Liver (tissue), 9 donors: ENCODE measurements around the gene USP21. TPM values are rescaled to one million over a fixed set of nuclear protein-coding genes. Genes with fewer than 3 reads are reported as not detected.

Experiments used
- DNase-seq: peaks from one replicate; pipeline ENCODE4 v3.0.0-alpha.2; 2017; ENCODE audit warnings: low spot score
- H3K27ac ChIP-seq, 2 donors: one replicate each; pipeline ENCODE4 v1.7.0; 2013; ENCODE audit warnings: inconsistent platforms in 2 of 2, low read length in 2 of 2, control low read depth in 1 of 2, low read depth in 1 of 2, mild to moderate bottlenecking in 1 of 2
- H3K27me3 ChIP-seq, 4 donors: one replicate each; pipeline versions ENCODE4 v1.6.1 to v1.7.0; 2013; ENCODE audit warnings: low read length in 3 of 4, inconsistent platforms in 1 of 4, mild to moderate bottlenecking in 1 of 4, moderate library complexity in 1 of 4; ENCODE audit not compliant: control insufficient read depth in 4 of 4, insufficient read depth in 4 of 4
- H3K36me3 ChIP-seq, 4 donors: one replicate each; pipeline versions ENCODE4 v1.6.1 to v1.7.0; 2013; ENCODE audit warnings: low read length in 3 of 4, mild to moderate bottlenecking in 3 of 4, low read depth in 1 of 4, moderate library complexity in 1 of 4; ENCODE audit not compliant: control insufficient read depth in 4 of 4, insufficient read depth in 3 of 4
- H3K4me1 ChIP-seq, 4 donors: one replicate each; pipeline versions ENCODE4 v1.6.1 to v1.7.0; 2013; ENCODE audit warnings: low read length in 3 of 4, mild to moderate bottlenecking in 3 of 4, moderate library complexity in 1 of 4; ENCODE audit not compliant: control insufficient read depth in 4 of 4, insufficient read depth in 4 of 4
- H3K4me3 ChIP-seq, 3 donors: one replicate each; pipeline versions ENCODE4 v1.6.1 to v1.7.0; 2013; ENCODE audit warnings: low read length in 3 of 3, control low read depth in 1 of 3, low read depth in 1 of 3, mild to moderate bottlenecking in 1 of 3
- H3K9ac ChIP-seq, 2 donors: one replicate each; pipeline ENCODE4 v1.7.0; 2013; ENCODE audit warnings: low read length in 2 of 2, mild to moderate bottlenecking in 2 of 2, moderate library complexity in 2 of 2, control low read depth in 1 of 2, low read depth in 1 of 2
- H3K9me3 ChIP-seq, 4 donors: one replicate each; pipeline versions ENCODE4 v1.6.1 to v1.7.0; 2013; ENCODE audit warnings: low read length in 3 of 4; ENCODE audit not compliant: control insufficient read depth in 4 of 4
- EGR1 ChIP-seq, 2 donors: IDR thresholded peaks; 2 replicates each; pipeline ENCODE4 v1.6.1; 2016 to 2018; ENCODE audit warnings: antibody characterized with exemption in 2 of 2, low read depth in 2 of 2
- FOXA1 ChIP-seq: IDR thresholded peaks from 2 replicates; pipeline ENCODE4 v1.6.1; 2016; ENCODE audit warnings: antibody characterized with exemption
- FOXA2 ChIP-seq: IDR thresholded peaks from 2 replicates; pipeline ENCODE4 v1.6.1; 2016; ENCODE audit warnings: antibody characterized with exemption
- HNF4A ChIP-seq, 2 donors: conservative IDR thresholded peaks; 2 replicates each; pipeline ENCODE4 v1.6.1; 2016; ENCODE audit warnings: antibody characterized with exemption in 2 of 2, mild to moderate bottlenecking in 2 of 2
- JUND ChIP-seq, 2 donors: IDR thresholded peaks; 2 replicates each; pipeline ENCODE4 v1.6.1; 2016; ENCODE audit warnings: antibody characterized with exemption in 2 of 2
- MAX ChIP-seq: IDR thresholded peaks from 2 replicates; pipeline ENCODE4 v1.6.1; 2016; ENCODE audit warnings: antibody characterized with exemption
- NR2F2 ChIP-seq: IDR thresholded peaks from 2 replicates; pipeline ENCODE4 v1.6.1; 2016; ENCODE audit warnings: antibody characterized with exemption
- RAD21 ChIP-seq, 2 donors: IDR thresholded peaks; 2 replicates each; pipeline ENCODE4 v1.6.1; 2016; ENCODE audit warnings: antibody characterized with exemption in 2 of 2, mild to moderate bottlenecking in 2 of 2
- REST ChIP-seq: IDR thresholded peaks from 2 replicates; pipeline ENCODE4 v1.6.1; 2016; ENCODE audit warnings: antibody characterized with exemption, mild to moderate bottlenecking
- RXRA ChIP-seq, 2 donors: IDR thresholded peaks; 2 replicates each; pipeline ENCODE4 v1.6.1; 2017 to 2018; ENCODE audit warnings: antibody characterized with exemption in 2 of 2, mild to moderate bottlenecking in 1 of 2
- SP1 ChIP-seq: IDR thresholded peaks from 2 replicates; pipeline ENCODE4 v1.6.1; 2018; ENCODE audit warnings: antibody characterized with exemption, mild to moderate bottlenecking
- TAF1 ChIP-seq: conservative IDR thresholded peaks from 2 replicates; pipeline ENCODE4 v1.6.1; 2016; ENCODE audit warnings: antibody characterized with exemption, mild to moderate bottlenecking
- YY1 ChIP-seq: IDR thresholded peaks from 2 replicates; pipeline ENCODE4 v1.6.1; 2016; ENCODE audit warnings: antibody characterized with exemption, mild to moderate bottlenecking
- WGBS: extraction: QIAGEN DNeasy Blood & Tissue Kit; methylation state at CpG from one replicate; pipeline ENCODE4 v1.1.7; 2013; 5-methylcytosine and 5-hydroxymethylcytosine counted together
- polyA plus RNA-seq, 2 donors: library from polyadenylated mRNA; stranded (reverse) in 1 of 2; unstranded in 1 of 2; fragments of 200-250 nt in 1 of 2; fragments of >200 nt in 1 of 2; fragmentation: Nextera tagmentation in 1 of 2; extraction: Ambion mirVana in 1 of 2; gene quantifications; one replicate each; pipeline versions ENCODE4 v1.2.1 to v1.2.3, GENCODE V29; 2013 to 2015
- total RNA-seq, 2 donors: library from RNA; depleted of rRNA; stranded (reverse); fragments of >200 nt; gene quantifications; one replicate each; pipeline ENCODE4 v1.2.3, GENCODE V29; 2014
- TF ChIP-seq, protein P1 (sequence below): fragments of 150-350 bp; IDR thresholded peaks from 2 replicates; pipeline ENCODE4 v1.5.1; 2017; ENCODE audit warnings: improper control_type of control experiment, low read depth, low read length; ENCODE audit not compliant: missing input control
- TF ChIP-seq, protein P2 (sequence below): IDR thresholded peaks from 2 replicates; pipeline ENCODE4 v1.6.1; 2016; ENCODE audit warnings: antibody characterized with exemption
- donor health status: healthy.
- donor health status: healthy.
- donor health status: healthy.
- donor health status: healthy.
- donor health status: healthy.

USP21 gene
- total and polyA plus RNA-seq, 4 donors, result 4.1 to 9.0 (median 6.5) TPM

DNA sequence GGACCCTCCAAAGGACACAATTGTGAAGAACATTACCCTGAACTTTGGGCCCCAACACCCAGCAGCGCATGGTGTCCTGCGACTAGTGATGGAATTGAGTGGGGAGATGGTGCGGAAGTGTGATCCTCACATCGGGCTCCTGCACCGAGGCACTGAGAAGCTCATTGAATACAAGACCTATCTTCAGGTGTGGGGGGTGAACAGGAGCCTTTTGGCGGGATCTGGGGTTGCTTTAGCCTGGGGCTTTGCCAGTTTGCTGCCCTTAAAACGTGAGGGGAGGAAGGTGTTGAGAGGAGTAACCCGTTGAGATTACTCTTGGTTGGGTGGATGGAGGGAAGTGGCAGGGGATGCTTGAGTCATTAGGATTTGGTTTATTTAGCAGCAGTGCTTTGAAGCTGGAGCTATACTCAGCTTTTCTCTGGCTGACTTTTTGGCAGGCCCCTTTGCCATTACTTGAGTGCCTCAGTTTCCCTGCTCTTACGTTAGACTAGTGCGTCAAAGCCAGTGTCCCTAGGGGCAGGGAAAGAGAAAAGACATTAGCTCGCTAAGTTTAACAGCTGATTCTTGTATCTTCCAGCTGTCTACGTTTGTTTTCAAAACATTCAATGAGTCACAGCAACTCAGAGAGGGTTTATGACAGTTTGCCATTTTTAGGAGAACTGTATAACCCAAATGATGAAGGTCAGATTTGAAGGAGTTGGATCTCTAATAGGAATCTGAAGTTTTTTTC lies 47.3 kb downstream of the USP21 start:
- TF ChIP-seq SP1, result no peak
- no peak for TF ChIP-seq TAF1
- no peak for TF ChIP-seq FOXA1
- no peak for TF ChIP-seq RAD21 (IDR thresholded peaks at IDR 0.05)
- no peak for TF ChIP-seq HNF4A (conservative IDR thresholded peaks at IDR 0.05)
- no peak for TF ChIP-seq RXRA (IDR thresholded peaks at IDR 0.05)
- peak; percentile 10 for TF ChIP-seq YY1
- Histone ChIP-seq H3K36me3 (peaks cover 6 to 51% (median 34%) of the 10 kb centered on the region in 4 donors), H3K9me3 (no peaks in the 10 kb centered on the region), H3K9ac (no peak overlapping the region), H3K4me1 (peaks cover 8 to 27% (median 20%) of the 10 kb centered on the region in 4 donors), H3K27me3 (no peaks in the 10 kb centered on the region), H3K27ac (peak overlapping the region; percentile 63 to 82), H3K4me3 (no peak overlapping the region)
- WGBS, result 86% methylated on average over 12 of the region's 12 CpGs
- no peak for DNase-seq

GRCh38 chr1:161207173-161207572 lies 47.9 kb downstream of the USP21 start:
- Histone ChIP-seq H3K9ac (no peak overlapping the region), H3K9me3 (no peaks in the 10 kb centered on the region), H3K27ac (peak overlapping the region; percentile 46 to 82), H3K27me3 (no peaks in the 10 kb centered on the region), H3K4me1 (peaks cover 7 to 27% (median 19%) of the 10 kb centered on the region in 4 donors), H3K36me3 (peaks cover 6 to 55% (median 38%) of the 10 kb centered on the region in 4 donors), H3K4me3 (no peak overlapping the region)
- TF ChIP-seq RAD21 (IDR thresholded peaks at IDR 0.05), result no peak
- peak; percentile 7 for TF ChIP-seq YY1
- no peak for TF ChIP-seq MAX
- TF ChIP-seq TAF1, result peak; percentile 41
- TF ChIP-seq RXRA (IDR thresholded peaks at IDR 0.05), result peak in 1 of 2 donors; percentile 36
- peak; percentile 82 for TF ChIP-seq NR2F2
- TF ChIP-seq EGR1 (IDR thresholded peaks at IDR 0.05; ENCODE audit: low read depth in 2 of 2), result no peak
- TF ChIP-seq, protein P1, sequence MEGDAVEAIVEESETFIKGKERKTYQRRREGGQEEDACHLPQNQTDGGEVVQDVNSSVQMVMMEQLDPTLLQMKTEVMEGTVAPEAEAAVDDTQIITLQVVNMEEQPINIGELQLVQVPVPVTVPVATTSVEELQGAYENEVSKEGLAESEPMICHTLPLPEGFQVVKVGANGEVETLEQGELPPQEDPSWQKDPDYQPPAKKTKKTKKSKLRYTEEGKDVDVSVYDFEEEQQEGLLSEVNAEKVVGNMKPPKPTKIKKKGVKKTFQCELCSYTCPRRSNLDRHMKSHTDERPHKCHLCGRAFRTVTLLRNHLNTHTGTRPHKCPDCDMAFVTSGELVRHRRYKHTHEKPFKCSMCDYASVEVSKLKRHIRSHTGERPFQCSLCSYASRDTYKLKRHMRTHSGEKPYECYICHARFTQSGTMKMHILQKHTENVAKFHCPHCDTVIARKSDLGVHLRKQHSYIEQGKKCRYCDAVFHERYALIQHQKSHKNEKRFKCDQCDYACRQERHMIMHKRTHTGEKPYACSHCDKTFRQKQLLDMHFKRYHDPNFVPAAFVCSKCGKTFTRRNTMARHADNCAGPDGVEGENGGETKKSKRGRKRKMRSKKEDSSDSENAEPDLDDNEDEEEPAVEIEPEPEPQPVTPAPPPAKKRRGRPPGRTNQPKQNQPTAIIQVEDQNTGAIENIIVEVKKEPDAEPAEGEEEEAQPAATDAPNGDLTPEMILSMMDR, result no peak
- TF ChIP-seq SP1, result peak; percentile 76
- DNase-seq, result no peak
- WGBS, result 77% methylated on average over 8 of the region's 8 CpGs

DNA sequence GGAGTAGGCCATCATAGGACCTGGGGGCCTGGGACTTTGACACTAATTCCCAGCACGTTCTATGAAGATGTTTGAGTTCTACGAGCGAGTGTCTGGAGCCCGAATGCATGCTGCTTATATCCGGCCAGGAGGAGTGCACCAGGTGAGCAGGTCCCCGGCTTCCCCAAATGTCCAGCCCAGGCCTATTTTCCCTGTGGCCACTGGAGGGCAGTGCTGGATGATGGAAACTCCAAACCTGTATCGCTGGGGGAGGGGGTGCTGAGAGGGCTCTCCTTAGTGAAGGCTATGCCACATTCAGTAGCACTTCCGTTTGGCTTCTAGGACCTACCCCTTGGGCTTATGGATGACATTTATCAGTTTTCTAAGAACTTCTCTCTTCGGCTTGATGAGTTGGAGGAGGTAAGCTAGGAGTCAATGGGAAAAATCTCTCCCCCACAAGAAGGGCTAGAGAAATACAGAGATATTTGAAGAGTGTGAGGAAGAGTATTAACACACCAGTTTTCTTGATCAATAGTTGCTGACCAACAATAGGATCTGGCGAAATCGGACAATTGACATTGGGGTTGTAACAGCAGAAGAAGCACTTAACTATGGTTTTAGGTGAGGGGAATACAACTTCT lies 50.6 kb downstream of the USP21 start:
- peak; percentile 79 for DNase-seq
- WGBS, result 19% methylated on average over 11 of the region's 11 CpGs
- Histone ChIP-seq H3K4me1 (peaks cover 0 to 15% (median 11%) of the 10 kb centered on the region in 4 donors), H3K36me3 (peaks cover 16 to 65% (median 56%) of the 10 kb centered on the region in 4 donors), H3K9me3 (no peaks in the 10 kb centered on the region), H3K9ac (peak overlapping the region; percentile 24 to 51), H3K27ac (peak overlapping the region; percentile 35 to 52), H3K4me3 (no peak overlapping the region), H3K27me3 (no peaks in the 10 kb centered on the region)
- TF ChIP-seq MAX (no peak), TAF1 (no peak), YY1 (peak; percentile 42), RXRA (IDR thresholded peaks at IDR 0.05) (peak; percentile 15 to 32), REST (no peak), EGR1 (IDR thresholded peaks at IDR 0.05; ENCODE audit: low read depth in 2 of 2) (no peak), FOXA2 (no peak), RAD21 (IDR thresholded peaks at IDR 0.05) (peak; percentile 98), JUND (IDR thresholded peaks at IDR 0.05) (no peak), HNF4A (conservative IDR thresholded peaks at IDR 0.05) (peak; percentile 11 to 19), NR2F2 (no peak), SP1 (peak; percentile 25)
- TF ChIP-seq, protein P2, sequence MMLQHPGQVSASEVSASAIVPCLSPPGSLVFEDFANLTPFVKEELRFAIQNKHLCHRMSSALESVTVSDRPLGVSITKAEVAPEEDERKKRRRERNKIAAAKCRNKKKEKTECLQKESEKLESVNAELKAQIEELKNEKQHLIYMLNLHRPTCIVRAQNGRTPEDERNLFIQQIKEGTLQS, result no peak
- TF ChIP-seq, protein P1, result peak; percentile 98
